PC-3 (cell line): ENCODE data around the gene NRL. TPM values are rescaled to one million over a fixed set of nuclear protein-coding genes. Genes with fewer than 3 reads are reported as not detected.

Source experiments
- ATAC-seq: fragments of 200-7000 bp; cut with Tn5 transposase; 2 replicates; pipeline ENCODE4 v1.9.1; 2020; ENCODE audit warnings: mild to moderate bottlenecking, moderate library complexity
- BruUV-seq: library from RNA; stranded (reverse); fragments of 400-500 nt; replicated peaks from 2 replicates; lab custom pipeline; 2021; lab: Mats Ljungman, UMichigan
- CTCF ChIA-PET: fragments of 300-600 bp; sonication (Branson Sonifier 250); formaldehyde crosslinking; loops from one replicate; lab custom pipeline; 2022; ENCODE audit warnings: antibody characterized with exemption; lab: Charles Lee
- POLR2A ChIA-PET: fragments of 300-600 bp; sonication (Branson Sonifier 250); formaldehyde crosslinking; loops from one replicate; lab custom pipeline; 2022; ENCODE audit warnings: antibody characterized with exemption; ENCODE audit not compliant: unreplicated experiment; lab: Charles Lee
- DNase-seq: peaks from one replicate; pipeline ENCODE4 v3.0.0-alpha.2; 2015
- H2AFZ ChIP-seq: fragments of 300-600 bp; sonication (generic); 2 replicates; pipeline ENCODE4 v1.6.0; 2016; ENCODE audit warnings: antibody characterized with exemption, low read length
- H3F3A ChIP-seq: fragments of 300-600 bp; sonication (generic); one replicate; pipeline ENCODE4 v1.6.0; 2017; ENCODE audit warnings: antibody characterized with exemption, low read length, control low read depth, mild to moderate bottlenecking; ENCODE audit not compliant: unreplicated experiment
- H3K27ac ChIP-seq: fragments of 300-600 bp; sonication (generic); 2 replicates; pipeline ENCODE4 v1.5.1; 2016; ENCODE audit warnings: mild to moderate bottlenecking, low read length
- H3K27me3 ChIP-seq: fragments of 300-600 bp; sonication (generic); 2 replicates; pipeline ENCODE4 v1.6.1; 2016; ENCODE audit warnings: low read length, mixed read lengths
- H3K36me3 ChIP-seq: fragments of 300-600 bp; sonication (generic); 2 replicates; pipeline ENCODE4 v1.6.1; 2016; ENCODE audit warnings: low read depth, mixed run types, low read length, mixed read lengths
- H3K4me1 ChIP-seq: fragments of 300-600 bp; sonication (generic); 2 replicates; pipeline ENCODE4 v1.5.1; 2016; ENCODE audit warnings: low read length; ENCODE audit not compliant: insufficient read depth
- H3K4me2 ChIP-seq: fragments of 300-600 bp; sonication (generic); 2 replicates; pipeline ENCODE4 v1.6.0; 2016; ENCODE audit warnings: low read length
- H3K4me3 ChIP-seq: fragments of 300-600 bp; sonication (generic); 2 replicates; pipeline ENCODE4 v1.5.1; 2016; ENCODE audit warnings: mild to moderate bottlenecking, low read length, mixed read lengths
- H3K79me2 ChIP-seq: fragments of 300-600 bp; sonication (generic); 2 replicates; pipeline ENCODE4 v1.6.1; 2017; ENCODE audit warnings: low read length, mixed read lengths
- H3K9ac ChIP-seq: fragments of 300-600 bp; sonication (generic); 2 replicates; pipeline ENCODE4 v1.6.0; 2016; ENCODE audit warnings: mild to moderate bottlenecking, low read length
- H3K9me2 ChIP-seq: fragments of 300-600 bp; sonication (generic); replicated peaks from 2 replicates; pipeline ENCODE4 v1.6.1; 2016; ENCODE audit warnings: mixed run types, low read length, mixed read lengths
- H3K9me3 ChIP-seq: fragments of 300-600 bp; sonication (generic); 2 replicates; pipeline ENCODE4 v1.6.1; 2016; ENCODE audit warnings: low read length, mixed read lengths
- H4K20me1 ChIP-seq: fragments of 300-600 bp; sonication (generic); 2 replicates; pipeline ENCODE4 v1.6.1; 2016; ENCODE audit warnings: low read length, mixed read lengths
- CTCF ChIP-seq: fragments of 300-600 bp; sonication (generic); conservative IDR thresholded peaks from 2 replicates; pipeline ENCODE4 v1.5.1; 2017; ENCODE audit warnings: antibody characterized with exemption, low read depth, mild to moderate bottlenecking, low read length
- EZH2 ChIP-seq: fragments of 300-600 bp; sonication (generic); IDR thresholded peaks from one replicate; pipeline ENCODE4 v1.6.1; 2017; ENCODE audit warnings: antibody characterized with exemption, mild to moderate bottlenecking, low read length; ENCODE audit not compliant: unreplicated experiment
- EZH2phosphoT487 ChIP-seq: fragments of 300-600 bp; sonication (generic); IDR thresholded peaks from 2 replicates; pipeline ENCODE4 v1.6.1; 2018; ENCODE audit warnings: mild to moderate bottlenecking, antibody characterized with exemption, low read length, borderline replicate concordance
- intact Hi-C: fragments of 100-400 bp; cut with micrococcal nuclease; formaldehyde crosslinking; loops from 2 replicates; pipeline ENCODE4 v1.9.0; 2023
- total RNA-seq: library from RNA; depleted of rRNA; stranded (reverse); fragments of >200 nt; gene quantifications from 2 replicates; pipeline ENCODE4 v1.2.3, GENCODE V29; 2014

The NRL gene
- total RNA-seq, 1 experiment from 2014 or later, result 1.5 TPM

- CTCF ChIA-PET, result no interaction called here
- Histone ChIP-seq H3K9me2 (no peaks in the 10 kb centered on the region), H3K79me2 (peaks cover 59% of the 10 kb centered on the region), H3K27ac (no peak overlapping the region), H3K36me3 (peaks cover 11% of the 10 kb centered on the region; the same call in 1 of the 2 replicates), H3K4me3 (no peak overlapping the region), H2AFZ (no peak overlapping the region), H3F3A (no peaks in the 10 kb centered on the region), H3K9ac (no peak overlapping the region), H3K4me2 (no peak overlapping the region), H3K9me3 (no peaks in the 10 kb centered on the region), H4K20me1 (no peaks in the 10 kb centered on the region), H3K4me1 (peaks cover 26% of the 10 kb centered on the region), H3K27me3 (no peaks in the 10 kb centered on the region)
- BruUV-seq, result no TSS peak
- POLR2A ChIA-PET, result no interaction called here
- no peak for TF ChIP-seq EZH2
- TF ChIP-seq CTCF, result no peak
- TF ChIP-seq EZH2phosphoT487, result no peak
- intact Hi-C loops, result no loop called here
- ATAC-seq (no peak), DNase-seq (no peak)
These were observed 28.8 kb upstream of the NRL start for GRCh38 chr14:24143511-24143910.

GRCh38 chr14:24141097-24141880 is 26.5 kb upstream of the NRL start, which contains the start of gene EMC9:
TSS of gene EMC9 (minus strand) at chr14:24141591. CDS start at chr14:24141304, 287 bp downstream.
- peak; percentile 99 for DNase-seq
- peak within 1 kb of the TSS; percentile 73 for H2AFZ ChIP-seq

More at GRCh38 chr14:24141097-24141880, 26.5 kb upstream of the NRL start, which contains the start of gene EMC9:
- peak; percentile 85 for ATAC-seq
- Histone ChIP-seq H3K27me3 (no peaks in the 10 kb centered on the region), H3K4me2 (peak within 1 kb of the TSS; percentile 92), H3K9ac (peak within 1 kb of the TSS; percentile 75), H3K79me2 (peaks cover 58% of the 10 kb centered on the region), H3F3A (no peaks in the 10 kb centered on the region), H4K20me1 (no peaks in the 10 kb centered on the region), H3K36me3 (peaks cover 19% of the 10 kb centered on the region; the same call in 1 of the 2 replicates), H3K27ac (peak within 1 kb of the TSS; percentile 33), H3K4me3 (peak within 1 kb of the TSS; percentile 91), H3K4me1 (peaks cover 30% of the 10 kb centered on the region), H3K9me2 (no peaks in the 10 kb centered on the region), H3K9me3 (no peaks in the 10 kb centered on the region)
- CTCF ChIA-PET, result interaction anchor here (1.2 kb wide), 1 partner anchor 33 kb away, joined by 4 read pairs; no protein-coding TSS in a partner anchor
- intact Hi-C loops, result loop anchor here (1.0 to 2.0 kb wide), 2 partner anchors 27 to 46 kb away; partner anchors contain the start of genes DCAF11, NRL and PCK2
- TF ChIP-seq CTCF (no peak), EZH2 (no peak), EZH2phosphoT487 (no peak)
- POLR2A ChIA-PET, result interaction anchor here (0.5 to 1.3 kb wide), 5 partner anchors 20 to 820 kb away, joined by 3 to 7 read pairs (median 5); partner anchors contain the start of genes DCAF11, IRF9, NRL and PABPN1
- TSS peak; percentile 65 for BruUV-seq
